ENCODE results near the gene IGDCC3. TPM values are rescaled to one million over a fixed set of nuclear protein-coding genes. Genes with fewer than 3 reads are reported as not detected.

IGDCC3 gene
- total RNA-seq, 1 experiment from 2014 or later = not detected

- BruUV-seq (replicated peaks) = no TSS peak
- CTCF ChIA-PET = interaction anchor here (0.6 kb wide), 1 partner anchor 89 kb away, joined by 3 read pairs; no protein-coding TSS in a partner anchor
- Mint-ChIP-seq H3K27me3 (ENCODE audit: unreplicated experiment) (peaks cover 92% of the 10 kb centered on the region), H3K4me1 (ENCODE audit: low read depth, unreplicated experiment) (no peaks in the 10 kb centered on the region), H3K4me3 (ENCODE audit: low read depth, unreplicated experiment) (no peak overlapping the region), H3K27ac (ENCODE audit: unreplicated experiment) (no peak overlapping the region), H3K36me3 (ENCODE audit: insufficient read depth, unreplicated experiment) (no peaks in the 10 kb centered on the region), H3K9me3 (ENCODE audit: low read depth, unreplicated experiment) (no peaks in the 10 kb centered on the region)
- intact Hi-C loops (cut with micrococcal nuclease; ENCODE audit: unreplicated experiment) = no loop called here
- no peak for DNase-seq
- TF ChIP-seq, protein P1, sequence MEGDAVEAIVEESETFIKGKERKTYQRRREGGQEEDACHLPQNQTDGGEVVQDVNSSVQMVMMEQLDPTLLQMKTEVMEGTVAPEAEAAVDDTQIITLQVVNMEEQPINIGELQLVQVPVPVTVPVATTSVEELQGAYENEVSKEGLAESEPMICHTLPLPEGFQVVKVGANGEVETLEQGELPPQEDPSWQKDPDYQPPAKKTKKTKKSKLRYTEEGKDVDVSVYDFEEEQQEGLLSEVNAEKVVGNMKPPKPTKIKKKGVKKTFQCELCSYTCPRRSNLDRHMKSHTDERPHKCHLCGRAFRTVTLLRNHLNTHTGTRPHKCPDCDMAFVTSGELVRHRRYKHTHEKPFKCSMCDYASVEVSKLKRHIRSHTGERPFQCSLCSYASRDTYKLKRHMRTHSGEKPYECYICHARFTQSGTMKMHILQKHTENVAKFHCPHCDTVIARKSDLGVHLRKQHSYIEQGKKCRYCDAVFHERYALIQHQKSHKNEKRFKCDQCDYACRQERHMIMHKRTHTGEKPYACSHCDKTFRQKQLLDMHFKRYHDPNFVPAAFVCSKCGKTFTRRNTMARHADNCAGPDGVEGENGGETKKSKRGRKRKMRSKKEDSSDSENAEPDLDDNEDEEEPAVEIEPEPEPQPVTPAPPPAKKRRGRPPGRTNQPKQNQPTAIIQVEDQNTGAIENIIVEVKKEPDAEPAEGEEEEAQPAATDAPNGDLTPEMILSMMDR (IDR thresholded peaks at IDR 0.05; ENCODE audit: unreplicated experiment) = no peak
Measured at GRCh38 chr15:65394280-65394789, 16.5 kb upstream of the IGDCC3 start.

GRCh38 chr15:65393557-65393956 lies 15.8 kb upstream of the IGDCC3 start:
- Mint-ChIP-seq H3K27ac (ENCODE audit: unreplicated experiment) (no peak overlapping the region), H3K9me3 (ENCODE audit: low read depth, unreplicated experiment) (no peaks in the 10 kb centered on the region), H3K4me3 (ENCODE audit: low read depth, unreplicated experiment) (no peak overlapping the region), H3K27me3 (ENCODE audit: unreplicated experiment) (peaks cover 92% of the 10 kb centered on the region), H3K4me1 (ENCODE audit: low read depth, unreplicated experiment) (no peaks in the 10 kb centered on the region), H3K36me3 (ENCODE audit: insufficient read depth, unreplicated experiment) (no peaks in the 10 kb centered on the region)
- TF ChIP-seq, protein P1 (IDR thresholded peaks at IDR 0.05; ENCODE audit: unreplicated experiment) = no peak
- no TSS peak for BruUV-seq (replicated peaks)
- DNase-seq = no peak
- intact Hi-C loops (cut with micrococcal nuclease; ENCODE audit: unreplicated experiment) = no loop called here
- CTCF ChIA-PET = interaction anchor here (0.5 kb wide), 1 partner anchor 354 kb away, joined by 3 read pairs; no protein-coding TSS in a partner anchor

- no peak for DNase-seq
- H3K27ac Mint-ChIP-seq (ENCODE audit: unreplicated experiment) = no peak overlapping the region
- TF ChIP-seq, protein P1 (IDR thresholded peaks at IDR 0.05; ENCODE audit: unreplicated experiment) = no peak
- H3K4me3 Mint-ChIP-seq (ENCODE audit: low read depth, unreplicated experiment) = no peak overlapping the region
- H3K36me3 Mint-ChIP-seq (ENCODE audit: insufficient read depth, unreplicated experiment) = no peaks in the 10 kb centered on the region
- BruUV-seq (replicated peaks) = no TSS peak
- CTCF ChIA-PET = interaction anchor here (0.5 to 1.1 kb wide), 3 partner anchors 67 to 353 kb away, joined by 3 to 4 read pairs (median 4); no protein-coding TSS in a partner anchor
- H3K27me3 Mint-ChIP-seq (ENCODE audit: unreplicated experiment) = peaks cover 94% of the 10 kb centered on the region
- intact Hi-C loops (cut with micrococcal nuclease; ENCODE audit: unreplicated experiment) = no loop called here
- H3K9me3 Mint-ChIP-seq (ENCODE audit: low read depth, unreplicated experiment) = no peaks in the 10 kb centered on the region
- no peaks in the 10 kb centered on the region for H3K4me1 Mint-ChIP-seq (ENCODE audit: low read depth, unreplicated experiment)
Measured at GRCh38 chr15:65393091-65393490, 15.3 kb upstream of the IGDCC3 start.

- H3K36me3 Mint-ChIP-seq (ENCODE audit: insufficient read depth, unreplicated experiment) = no peaks in the 10 kb centered on the region
- H3K4me3 Mint-ChIP-seq (ENCODE audit: low read depth, unreplicated experiment) = no peak overlapping the region
- no peak overlapping the region for H3K27ac Mint-ChIP-seq (ENCODE audit: unreplicated experiment)
- peaks cover 98% of the 10 kb centered on the region for H3K27me3 Mint-ChIP-seq (ENCODE audit: unreplicated experiment)
- no peaks in the 10 kb centered on the region for H3K4me1 Mint-ChIP-seq (ENCODE audit: low read depth, unreplicated experiment)
- no peaks in the 10 kb centered on the region for H3K9me3 Mint-ChIP-seq (ENCODE audit: low read depth, unreplicated experiment)
- TF ChIP-seq, protein P1 (IDR thresholded peaks at IDR 0.05; ENCODE audit: unreplicated experiment) = no peak
- no peak for DNase-seq
- BruUV-seq (replicated peaks) = no TSS peak
- CTCF ChIA-PET = interaction anchor here (0.6 to 1.1 kb wide), 2 partner anchors 66 to 78 kb away, joined by 4 read pairs; no protein-coding TSS in a partner anchor
- intact Hi-C loops (cut with micrococcal nuclease; ENCODE audit: unreplicated experiment) = no loop called here
Measured at GRCh38 chr15:65392368-65392767, 14.6 kb upstream of the IGDCC3 start.

All from Calu3 (cell line).